ENCODE results near the gene LRRN3. TPM values are rescaled to one million over a fixed set of nuclear protein-coding genes. Genes with fewer than 3 reads are reported as not detected.

The LRRN3 gene
- total and polyA plus RNA-seq, 10 of the 15 experiments (the other 5 are each of a cell fraction or from before 2014, with no cell fraction given) = 0.02 to 0.24 (median 0.11) TPM; not detected in 3

DNA sequence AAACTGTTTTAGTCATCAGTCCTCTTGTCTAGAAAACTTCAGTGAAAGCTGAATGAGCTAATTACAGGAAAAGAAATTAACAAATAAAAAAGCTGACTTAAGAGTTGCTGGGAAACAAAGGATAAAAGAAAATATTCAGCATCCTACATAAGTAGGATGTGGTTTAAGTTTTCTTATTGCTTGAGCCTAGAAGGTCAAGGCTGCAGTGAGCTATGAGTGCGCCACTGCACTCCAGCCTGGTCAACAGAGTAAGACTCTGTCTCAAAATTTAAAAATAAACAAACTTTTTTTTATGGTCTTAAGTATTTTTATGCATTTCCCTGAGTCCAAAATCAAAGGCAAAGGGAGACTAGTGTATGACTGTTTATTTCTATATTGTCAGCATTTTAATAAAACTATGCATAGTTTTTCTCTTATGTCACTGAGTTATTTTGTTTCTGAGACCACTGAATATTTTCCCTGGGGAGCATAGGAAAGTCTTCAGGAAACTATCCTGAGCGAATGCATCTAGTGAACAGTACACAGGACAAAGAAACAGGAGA is 40.0 kb upstream of the LRRN3 start:
- Histone ChIP-seq H3K27ac (ENCODE audit: control insufficient read depth, insufficient read depth) (no peak overlapping the region), H3K27me3 (replicated peaks in 1 of 2; ENCODE audit: control insufficient read depth in 2 of 2, insufficient read depth in 2 of 2, low read length in 1 of 2) (no peaks in the 10 kb centered on the region), H3K4me3 (no peak overlapping the region), H3K4me1 (ENCODE audit: control insufficient read depth, insufficient read depth, low read length) (no peaks in the 10 kb centered on the region), H3K4me2 (ENCODE audit: control insufficient read depth, insufficient read depth) (no peak overlapping the region), H3K9me3 (replicated peaks; ENCODE audit: control insufficient read depth, insufficient read depth, low read length) (no peaks in the 10 kb centered on the region; the same call in 2 of the 3 replicates), H3K36me3 (ENCODE audit: control insufficient read depth in 2 of 2, insufficient read depth in 2 of 2, low read length in 1 of 2) (no peaks in the 10 kb centered on the region), H4K20me1 (ENCODE audit: control insufficient read depth, insufficient read depth) (no peaks in the 10 kb centered on the region), H3K9ac (ENCODE audit: control insufficient read depth, insufficient read depth, low read length) (no peak overlapping the region), H3K79me2 (ENCODE audit: control insufficient read depth, insufficient read depth, low read length) (no peaks in the 10 kb centered on the region), H2AFZ (ENCODE audit: control insufficient read depth, low read depth, low read length) (no peak overlapping the region)
- POLR2A ChIA-PET = no interaction called here
- intact Hi-C loops (cut with micrococcal nuclease; ENCODE audit: unreplicated experiment) (no loop called here), in situ Hi-C loops (cut with MboI) (no loop called here)
- CTCF ChIA-PET = no interaction called here
- 0% methylated on average over 2 of the region's 2 CpGs for WGBS (ENCODE audit: insufficient coverage, insufficient replicate concordance, low lambda C conversion rate, missing lambda C conversion rate)
- BruUV-seq (replicated peaks) = no TSS peak
- TF ChIP-seq ZNF207 (IDR thresholded peaks at IDR 0.05; ENCODE audit: borderline replicate concordance) = no peak
- TF ChIP-seq, protein P1, sequence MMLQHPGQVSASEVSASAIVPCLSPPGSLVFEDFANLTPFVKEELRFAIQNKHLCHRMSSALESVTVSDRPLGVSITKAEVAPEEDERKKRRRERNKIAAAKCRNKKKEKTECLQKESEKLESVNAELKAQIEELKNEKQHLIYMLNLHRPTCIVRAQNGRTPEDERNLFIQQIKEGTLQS (IDR thresholded peaks at IDR 0.05; ENCODE audit: borderline replicate concordance, extremely low read depth, low read depth, low read length) = no peak
- no peak for TF ChIP-seq BMI1 (IDR thresholded peaks at IDR 0.05; ENCODE audit: borderline replicate concordance)
- TF ChIP-seq, protein P2, sequence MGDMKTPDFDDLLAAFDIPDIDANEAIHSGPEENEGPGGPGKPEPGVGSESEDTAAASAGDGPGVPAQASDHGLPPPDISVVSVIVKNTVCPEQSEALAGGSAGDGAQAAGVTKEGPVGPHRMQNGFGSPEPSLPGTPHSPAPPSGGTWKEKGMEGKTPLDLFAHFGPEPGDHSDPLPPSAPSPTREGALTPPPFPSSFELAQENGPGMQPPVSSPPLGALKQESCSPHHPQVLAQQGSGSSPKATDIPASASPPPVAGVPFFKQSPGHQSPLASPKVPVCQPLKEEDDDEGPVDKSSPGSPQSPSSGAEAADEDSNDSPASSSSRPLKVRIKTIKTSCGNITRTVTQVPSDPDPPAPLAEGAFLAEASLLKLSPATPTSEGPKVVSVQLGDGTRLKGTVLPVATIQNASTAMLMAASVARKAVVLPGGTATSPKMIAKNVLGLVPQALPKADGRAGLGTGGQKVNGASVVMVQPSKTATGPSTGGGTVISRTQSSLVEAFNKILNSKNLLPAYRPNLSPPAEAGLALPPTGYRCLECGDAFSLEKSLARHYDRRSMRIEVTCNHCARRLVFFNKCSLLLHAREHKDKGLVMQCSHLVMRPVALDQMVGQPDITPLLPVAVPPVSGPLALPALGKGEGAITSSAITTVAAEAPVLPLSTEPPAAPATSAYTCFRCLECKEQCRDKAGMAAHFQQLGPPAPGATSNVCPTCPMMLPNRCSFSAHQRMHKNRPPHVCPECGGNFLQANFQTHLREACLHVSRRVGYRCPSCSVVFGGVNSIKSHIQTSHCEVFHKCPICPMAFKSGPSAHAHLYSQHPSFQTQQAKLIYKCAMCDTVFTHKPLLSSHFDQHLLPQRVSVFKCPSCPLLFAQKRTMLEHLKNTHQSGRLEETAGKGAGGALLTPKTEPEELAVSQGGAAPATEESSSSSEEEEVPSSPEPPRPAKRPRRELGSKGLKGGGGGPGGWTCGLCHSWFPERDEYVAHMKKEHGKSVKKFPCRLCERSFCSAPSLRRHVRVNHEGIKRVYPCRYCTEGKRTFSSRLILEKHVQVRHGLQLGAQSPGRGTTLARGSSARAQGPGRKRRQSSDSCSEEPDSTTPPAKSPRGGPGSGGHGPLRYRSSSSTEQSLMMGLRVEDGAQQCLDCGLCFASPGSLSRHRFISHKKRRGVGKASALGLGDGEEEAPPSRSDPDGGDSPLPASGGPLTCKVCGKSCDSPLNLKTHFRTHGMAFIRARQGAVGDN (IDR thresholded peaks at IDR 0.05) = no peak
- TF ChIP-seq, protein P3, sequence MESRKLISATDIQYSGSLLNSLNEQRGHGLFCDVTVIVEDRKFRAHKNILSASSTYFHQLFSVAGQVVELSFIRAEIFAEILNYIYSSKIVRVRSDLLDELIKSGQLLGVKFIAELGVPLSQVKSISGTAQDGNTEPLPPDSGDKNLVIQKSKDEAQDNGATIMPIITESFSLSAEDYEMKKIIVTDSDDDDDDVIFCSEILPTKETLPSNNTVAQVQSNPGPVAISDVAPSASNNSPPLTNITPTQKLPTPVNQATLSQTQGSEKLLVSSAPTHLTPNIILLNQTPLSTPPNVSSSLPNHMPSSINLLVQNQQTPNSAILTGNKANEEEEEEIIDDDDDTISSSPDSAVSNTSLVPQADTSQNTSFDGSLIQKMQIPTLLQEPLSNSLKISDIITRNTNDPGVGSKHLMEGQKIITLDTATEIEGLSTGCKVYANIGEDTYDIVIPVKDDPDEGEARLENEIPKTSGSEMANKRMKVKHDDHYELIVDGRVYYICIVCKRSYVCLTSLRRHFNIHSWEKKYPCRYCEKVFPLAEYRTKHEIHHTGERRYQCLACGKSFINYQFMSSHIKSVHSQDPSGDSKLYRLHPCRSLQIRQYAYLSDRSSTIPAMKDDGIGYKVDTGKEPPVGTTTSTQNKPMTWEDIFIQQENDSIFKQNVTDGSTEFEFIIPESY (IDR thresholded peaks at IDR 0.05) = no peak
- TF ChIP-seq, protein P4, sequence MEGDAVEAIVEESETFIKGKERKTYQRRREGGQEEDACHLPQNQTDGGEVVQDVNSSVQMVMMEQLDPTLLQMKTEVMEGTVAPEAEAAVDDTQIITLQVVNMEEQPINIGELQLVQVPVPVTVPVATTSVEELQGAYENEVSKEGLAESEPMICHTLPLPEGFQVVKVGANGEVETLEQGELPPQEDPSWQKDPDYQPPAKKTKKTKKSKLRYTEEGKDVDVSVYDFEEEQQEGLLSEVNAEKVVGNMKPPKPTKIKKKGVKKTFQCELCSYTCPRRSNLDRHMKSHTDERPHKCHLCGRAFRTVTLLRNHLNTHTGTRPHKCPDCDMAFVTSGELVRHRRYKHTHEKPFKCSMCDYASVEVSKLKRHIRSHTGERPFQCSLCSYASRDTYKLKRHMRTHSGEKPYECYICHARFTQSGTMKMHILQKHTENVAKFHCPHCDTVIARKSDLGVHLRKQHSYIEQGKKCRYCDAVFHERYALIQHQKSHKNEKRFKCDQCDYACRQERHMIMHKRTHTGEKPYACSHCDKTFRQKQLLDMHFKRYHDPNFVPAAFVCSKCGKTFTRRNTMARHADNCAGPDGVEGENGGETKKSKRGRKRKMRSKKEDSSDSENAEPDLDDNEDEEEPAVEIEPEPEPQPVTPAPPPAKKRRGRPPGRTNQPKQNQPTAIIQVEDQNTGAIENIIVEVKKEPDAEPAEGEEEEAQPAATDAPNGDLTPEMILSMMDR (IDR thresholded peaks at IDR 0.05 in 2 of 3, conservative IDR thresholded peaks at IDR 0.05 in 1 of 3; ENCODE audit: control insufficient read depth in 2 of 3, extremely low read depth in 1 of 3, insufficient read depth in 1 of 3, low read depth in 3 of 3, low read length in 3 of 3) = no peak
- no peak for TF ChIP-seq RCOR1 (conservative IDR thresholded peaks at IDR 0.05; ENCODE audit: low read depth, low read length)
- TF ChIP-seq SIN3A (IDR thresholded peaks at IDR 0.05; ENCODE audit: low read depth, low read length) = no peak
- no peak for TF ChIP-seq NFXL1 (IDR thresholded peaks at IDR 0.05; ENCODE audit: borderline replicate concordance)
- TF ChIP-seq, protein P5, sequence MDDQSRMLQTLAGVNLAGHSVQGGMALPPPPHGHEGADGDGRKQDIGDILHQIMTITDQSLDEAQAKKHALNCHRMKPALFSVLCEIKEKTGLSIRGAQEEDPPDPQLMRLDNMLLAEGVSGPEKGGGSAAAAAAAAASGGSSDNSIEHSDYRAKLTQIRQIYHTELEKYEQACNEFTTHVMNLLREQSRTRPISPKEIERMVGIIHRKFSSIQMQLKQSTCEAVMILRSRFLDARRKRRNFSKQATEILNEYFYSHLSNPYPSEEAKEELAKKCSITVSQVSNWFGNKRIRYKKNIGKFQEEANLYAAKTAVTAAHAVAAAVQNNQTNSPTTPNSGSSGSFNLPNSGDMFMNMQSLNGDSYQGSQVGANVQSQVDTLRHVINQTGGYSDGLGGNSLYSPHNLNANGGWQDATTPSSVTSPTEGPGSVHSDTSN (IDR thresholded peaks at IDR 0.05; ENCODE audit: insufficient replicate concordance, low read depth, low read length) = no peak
- TF ChIP-seq ZNF384 (IDR thresholded peaks at IDR 0.05; ENCODE audit: borderline replicate concordance, low read depth, low read length) = no peak
- TF ChIP-seq DPF2 (IDR thresholded peaks at IDR 0.05) = no peak
- TF ChIP-seq ASH2L (IDR thresholded peaks at IDR 0.05; ENCODE audit: borderline replicate concordance, low read depth) = no peak
- TF ChIP-seq EP300 (IDR thresholded peaks at IDR 0.05; ENCODE audit: borderline replicate concordance in 1 of 2, control insufficient read depth in 1 of 2, low read depth in 2 of 2, low read length in 2 of 2) = no peak
- ATAC-seq (no peak), FAIRE-seq (no peak), DNase-seq (ENCODE audit: low read depth, low spot score) (no peak)
- RAD21 ChIA-PET (ENCODE audit: unreplicated experiment) = no interaction called here
- SMC1A ChIA-PET (ENCODE audit: uncharacterized antibody, unreplicated experiment) = no interaction called here

All from GM12878 (cell line).